AG09309 (cell line): ENCODE results near the gene CCPG1.
A peak's percentile ranks its signal among the peaks of the same experiment; 100 is the strongest.

Source experiments
- DNase-seq: peaks from one replicate; pipeline ENCODE4 v3.0.0-alpha.2; 2010; ENCODE audit warnings: low read depth
- H3K4me3 ChIP-seq: 2 replicates; pipeline ENCODE4 v1.5.1; 2011; ENCODE audit warnings: mild to moderate bottlenecking, low read depth, low read length, moderate library complexity; ENCODE audit not compliant: control insufficient read depth
- CTCF ChIP-seq: IDR thresholded peaks from 2 replicates; pipeline ENCODE4 v1.5.1; 2011; ENCODE audit warnings: mild to moderate bottlenecking, low read depth, low read length, inconsistent platforms; ENCODE audit not compliant: insufficient read depth, control insufficient read depth; ENCODE audit errors: missing control alignments

The CCPG1 gene

GRCh38 chr15:55360256-55360655 is 47.9 kb downstream of the CCPG1 start:
- no peak for TF ChIP-seq CTCF
- no peak for DNase-seq
- H3K4me3 ChIP-seq = no peak overlapping the region

GRCh38 chr15:55358471-55358870 is 49.7 kb downstream of the CCPG1 start:
- TF ChIP-seq CTCF = no peak
- H3K4me3 ChIP-seq = no peak overlapping the region
- DNase-seq = no peak

- DNase-seq = peak; percentile 20
- no peak for TF ChIP-seq CTCF
- no peak overlapping the region for H3K4me3 ChIP-seq
Observed at GRCh38 chr15:55357774-55358173, 50.4 kb downstream of the CCPG1 start.

GRCh38 chr15:55356985-55357585 is 51.1 kb downstream of the CCPG1 start:
- TF ChIP-seq CTCF = no peak
- DNase-seq = no peak
- H3K4me3 ChIP-seq = no peak overlapping the region

GRCh38 chr15:55353025-55353424 is 55.1 kb downstream of the CCPG1 start:
- no peak for TF ChIP-seq CTCF
- DNase-seq = no peak
- H3K4me3 ChIP-seq = no peak overlapping the region

- no peak for DNase-seq
- no peak for TF ChIP-seq CTCF
- H3K4me3 ChIP-seq = no peak overlapping the region
Observed at GRCh38 chr15:55349282-55349681, 58.9 kb downstream of the CCPG1 start.
